Transverse colon (tissue), 4 donors: ENCODE measurements around the gene GPR89A.

Source experiments
- EP300 ChIP-seq: sonication (generic); formaldehyde crosslinking; IDR thresholded peaks from one replicate; pipeline ENCODE4 v1.6.1; 2017; ENCODE audit warnings: antibody characterized with exemption, low read depth
- POLR2A ChIP-seq: fragments of 450-650 bp; IDR thresholded peaks from one replicate; pipeline ENCODE4 v1.6.1; 2016; ENCODE audit warnings: antibody characterized with exemption, mild to moderate bottlenecking, moderate library complexity
- POLR2AphosphoS5 ChIP-seq, 3 donors: sonication (generic); formaldehyde crosslinking; IDR thresholded peaks; one replicate each; pipeline ENCODE4 v1.6.1; 2016; ENCODE audit warnings: antibody characterized with exemption in 3 of 3
- TF ChIP-seq, protein P1 (sequence below), 5 experiments: fragments of 200-600 bp in 3 of 5; fragments of 450-650 bp in 2 of 5; sonication (generic) in 3 of 5; IDR thresholded peaks; 1 replicate in 2 of 5; 2 replicates in 3 of 5; pipeline ENCODE4 v1.5.1; 2016 to 2017; ENCODE audit warnings: antibody characterized with exemption in 5 of 5, inconsistent platforms in 3 of 5, mild to moderate bottlenecking in 2 of 5, moderate library complexity in 1 of 5

DNA sequence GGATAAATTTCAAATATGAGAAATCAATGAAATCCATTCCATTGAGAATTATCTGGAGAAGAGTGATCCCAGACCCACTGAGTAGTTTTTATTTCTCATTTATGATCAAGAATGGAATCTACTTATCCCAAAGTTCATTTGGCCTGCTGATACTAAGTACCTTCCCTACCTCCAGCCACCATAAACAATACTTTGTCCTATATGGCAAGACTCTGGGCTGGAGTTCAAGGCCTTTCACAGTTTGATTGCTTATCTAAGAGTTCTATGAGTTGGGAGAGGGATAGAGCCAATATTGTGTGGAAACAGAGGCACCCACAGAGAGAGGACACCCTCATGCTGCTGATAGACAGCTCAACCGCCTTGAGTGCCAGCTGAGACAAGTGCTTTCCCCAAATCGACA, 94.3 kb downstream of the GPR89A start:
- TF ChIP-seq POLR2A = no peak
- TF ChIP-seq, protein P1, sequence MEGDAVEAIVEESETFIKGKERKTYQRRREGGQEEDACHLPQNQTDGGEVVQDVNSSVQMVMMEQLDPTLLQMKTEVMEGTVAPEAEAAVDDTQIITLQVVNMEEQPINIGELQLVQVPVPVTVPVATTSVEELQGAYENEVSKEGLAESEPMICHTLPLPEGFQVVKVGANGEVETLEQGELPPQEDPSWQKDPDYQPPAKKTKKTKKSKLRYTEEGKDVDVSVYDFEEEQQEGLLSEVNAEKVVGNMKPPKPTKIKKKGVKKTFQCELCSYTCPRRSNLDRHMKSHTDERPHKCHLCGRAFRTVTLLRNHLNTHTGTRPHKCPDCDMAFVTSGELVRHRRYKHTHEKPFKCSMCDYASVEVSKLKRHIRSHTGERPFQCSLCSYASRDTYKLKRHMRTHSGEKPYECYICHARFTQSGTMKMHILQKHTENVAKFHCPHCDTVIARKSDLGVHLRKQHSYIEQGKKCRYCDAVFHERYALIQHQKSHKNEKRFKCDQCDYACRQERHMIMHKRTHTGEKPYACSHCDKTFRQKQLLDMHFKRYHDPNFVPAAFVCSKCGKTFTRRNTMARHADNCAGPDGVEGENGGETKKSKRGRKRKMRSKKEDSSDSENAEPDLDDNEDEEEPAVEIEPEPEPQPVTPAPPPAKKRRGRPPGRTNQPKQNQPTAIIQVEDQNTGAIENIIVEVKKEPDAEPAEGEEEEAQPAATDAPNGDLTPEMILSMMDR (IDR thresholded peaks at IDR 0.05) = no peak
- TF ChIP-seq POLR2AphosphoS5 (IDR thresholded peaks at IDR 0.05) = no peak
- TF ChIP-seq EP300 = no peak
